OCI-M1 (cell line): ENCODE measurements around the gene CYP2F1.
A peak's percentile ranks its signal among the peaks of the same experiment; 100 is the strongest.
"Not testable (repeated sequence)": the region's sequence is repeated elsewhere in the genome, so short reads cannot be mapped to it uniquely, and the experiment has no call there.

Source experiments
- DNase-seq: peaks from one replicate; lab custom pipeline; 2025; lab: John Stamatoyannopoulos, UW

CYP2F1 gene, protein sequence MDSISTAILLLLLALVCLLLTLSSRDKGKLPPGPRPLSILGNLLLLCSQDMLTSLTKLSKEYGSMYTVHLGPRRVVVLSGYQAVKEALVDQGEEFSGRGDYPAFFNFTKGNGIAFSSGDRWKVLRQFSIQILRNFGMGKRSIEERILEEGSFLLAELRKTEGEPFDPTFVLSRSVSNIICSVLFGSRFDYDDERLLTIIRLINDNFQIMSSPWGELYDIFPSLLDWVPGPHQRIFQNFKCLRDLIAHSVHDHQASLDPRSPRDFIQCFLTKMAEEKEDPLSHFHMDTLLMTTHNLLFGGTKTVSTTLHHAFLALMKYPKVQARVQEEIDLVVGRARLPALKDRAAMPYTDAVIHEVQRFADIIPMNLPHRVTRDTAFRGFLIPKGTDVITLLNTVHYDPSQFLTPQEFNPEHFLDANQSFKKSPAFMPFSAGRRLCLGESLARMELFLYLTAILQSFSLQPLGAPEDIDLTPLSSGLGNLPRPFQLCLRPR

GRCh38 chr19:41114132-41114531 is at the start of gene CYP2F1:
Gene CYP2F1, plus strand, starts transcription at chr19:41114432. Its CDS starts 1,757 bp downstream, at chr19:41116189.
- DNase-seq, result no peak

DNA sequence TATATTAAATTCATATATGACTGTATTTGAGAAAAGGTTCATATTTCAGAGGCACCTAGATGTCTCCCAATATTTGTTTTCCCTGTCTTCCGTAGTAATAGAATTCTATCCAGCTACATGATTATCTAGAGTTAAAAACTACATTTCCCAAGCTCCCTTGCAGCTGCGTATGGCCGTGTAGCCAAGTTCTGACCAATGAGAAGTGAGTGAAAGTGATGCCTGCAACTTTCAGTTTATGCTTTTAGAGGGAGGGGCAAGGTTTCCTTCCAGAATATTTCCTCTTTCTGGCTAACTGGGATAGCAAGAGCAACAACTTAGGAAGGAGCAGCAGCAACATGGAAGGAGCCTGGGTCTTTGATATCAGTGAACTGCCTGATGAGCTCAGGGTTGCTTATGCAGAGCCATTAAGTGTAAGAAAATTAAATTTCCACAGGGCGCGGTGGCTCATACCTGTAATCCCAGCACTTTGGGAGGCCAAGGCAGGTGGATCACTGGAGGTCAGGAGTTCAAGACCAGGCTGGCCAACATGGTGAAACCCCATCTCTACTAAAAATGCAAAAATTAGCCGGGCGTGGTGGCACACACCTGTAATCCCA is 49.2 kb upstream of the CYP2F1 start:
- peak; percentile 68 for DNase-seq

DNA sequence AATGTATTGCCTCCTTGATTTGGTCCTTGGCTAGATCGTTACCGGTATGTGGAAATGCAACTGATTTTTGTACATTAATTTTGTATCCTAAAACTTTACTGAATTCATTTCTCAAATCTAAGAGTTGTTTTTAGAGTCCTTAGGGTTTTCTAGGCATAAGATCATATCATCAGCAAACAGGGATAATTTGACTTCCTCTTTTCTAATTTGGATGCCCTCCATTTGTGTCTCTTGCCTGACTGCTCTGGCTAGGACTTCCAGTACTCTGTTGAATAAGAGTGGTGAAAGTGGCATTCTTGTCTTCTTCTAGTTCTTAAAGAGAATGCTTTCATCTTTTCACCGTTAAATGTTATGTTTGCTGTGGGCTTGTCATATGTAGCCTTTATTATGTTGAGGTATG is 37.9 kb upstream of the CYP2F1 start:
- DNase-seq, result peak; percentile 48

DNA sequence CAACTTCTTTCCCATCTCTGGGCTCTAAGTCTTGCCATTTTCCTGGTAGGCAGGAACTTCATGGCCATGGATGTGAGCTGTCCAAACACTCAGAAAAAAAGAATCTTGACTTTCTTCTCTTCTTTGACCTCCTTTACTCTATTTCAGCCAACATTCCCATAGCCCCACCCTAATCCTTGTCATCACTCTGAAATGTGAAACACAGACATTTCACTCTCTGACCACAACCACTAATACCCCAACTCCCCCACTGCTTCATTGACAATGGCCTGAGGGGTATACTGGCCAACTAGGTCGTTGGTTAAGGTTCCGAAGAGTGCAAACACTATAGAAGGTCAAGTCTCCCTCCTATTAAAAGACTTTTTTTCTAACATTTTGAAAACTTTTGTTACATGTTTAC is 30.7 kb upstream of the CYP2F1 start:
- no peak for DNase-seq

- DNase-seq, result no peak
Observed at GRCh38 chr19:41085748-41086415, 28.4 kb upstream of the CYP2F1 start.

DNA sequence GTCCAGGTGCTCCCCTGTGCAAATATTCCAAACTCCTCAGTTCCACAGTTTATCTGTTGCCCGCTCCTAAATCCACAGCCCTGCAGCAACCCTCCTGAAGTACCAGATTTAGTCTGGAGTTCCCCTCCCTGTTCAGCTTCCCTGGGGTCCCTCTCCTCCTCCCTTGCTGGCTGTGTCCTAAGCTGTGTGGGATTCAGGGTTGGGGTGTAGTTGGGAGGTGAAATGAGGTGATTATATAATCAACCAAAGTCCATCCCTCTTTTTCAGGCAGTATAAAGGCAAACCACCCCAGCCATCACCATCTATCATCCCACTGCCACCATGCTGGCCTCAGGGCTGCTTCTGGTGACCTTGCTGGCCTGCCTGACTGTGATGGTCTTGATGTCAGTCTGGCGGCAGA is 26.1 kb upstream of the CYP2F1 start, which contains the start of gene CYP2A13:
CYP2A13 (plus strand) TSS at position 301 of the 400 bp plus-strand sequence; CDS start at position 322, 21 bp downstream.
- no peak for DNase-seq

DNA sequence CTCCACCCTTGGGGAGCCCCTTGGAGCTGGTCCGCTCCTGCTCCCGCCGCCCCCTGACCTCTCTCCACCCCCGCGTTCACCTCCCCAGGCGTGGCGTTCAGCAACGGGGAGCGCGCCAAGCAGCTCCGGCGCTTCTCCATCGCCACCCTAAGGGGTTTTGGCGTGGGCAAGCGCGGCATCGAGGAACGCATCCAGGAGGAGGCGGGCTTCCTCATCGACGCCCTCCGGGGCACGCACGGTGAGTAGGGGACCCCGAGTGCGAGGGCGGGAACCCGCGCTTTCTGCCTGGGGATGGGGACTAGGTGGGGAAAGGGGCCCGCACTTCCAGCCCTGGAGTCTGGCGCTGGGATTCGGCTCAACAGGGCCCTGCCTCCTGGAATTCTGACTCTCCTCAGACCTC is 24.3 kb upstream of the CYP2F1 start:
- no peak for DNase-seq

- no peak for DNase-seq
Observed at GRCh38 chr19:41095703-41096102, 18.5 kb upstream of the CYP2F1 start.

DNA sequence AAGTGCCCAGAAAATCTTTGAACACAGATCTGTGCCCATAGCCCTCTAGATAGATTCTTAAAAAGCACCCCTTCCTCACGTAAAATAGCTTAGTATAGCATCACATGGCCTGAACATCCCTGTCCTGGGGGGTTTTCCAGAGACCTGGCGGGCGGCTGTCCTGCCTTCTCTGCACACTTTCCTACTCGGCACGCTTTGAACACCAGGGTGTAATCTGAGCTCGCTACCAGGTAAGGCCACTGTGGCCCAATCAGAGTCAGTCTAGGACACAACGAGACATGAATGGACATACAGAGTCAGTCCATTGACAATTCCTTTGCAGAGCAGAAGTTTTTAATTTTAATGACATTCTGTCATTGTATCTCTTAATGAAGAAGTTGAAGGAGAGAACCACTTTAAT is 17.9 kb upstream of the CYP2F1 start:
- DNase-seq, result no peak

DNA sequence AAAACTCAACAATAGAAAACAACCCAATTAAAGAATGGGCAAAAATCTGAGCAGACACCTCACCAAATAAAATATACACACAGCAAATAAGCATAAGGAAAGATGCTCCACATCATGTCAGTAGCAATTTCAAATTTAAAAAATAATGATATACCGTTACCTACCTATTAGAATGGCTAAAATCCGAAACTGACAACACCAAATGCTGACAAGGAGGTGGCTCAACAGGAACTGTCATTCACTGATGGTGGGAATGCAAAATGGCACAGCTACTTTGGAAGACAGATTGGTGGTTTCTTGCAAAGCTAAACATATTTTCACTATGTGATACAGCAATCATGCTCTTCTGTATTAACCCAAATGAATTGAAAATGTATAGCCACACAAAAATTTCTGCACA is 16.9 kb upstream of the CYP2F1 start:
- no peak for DNase-seq

DNA sequence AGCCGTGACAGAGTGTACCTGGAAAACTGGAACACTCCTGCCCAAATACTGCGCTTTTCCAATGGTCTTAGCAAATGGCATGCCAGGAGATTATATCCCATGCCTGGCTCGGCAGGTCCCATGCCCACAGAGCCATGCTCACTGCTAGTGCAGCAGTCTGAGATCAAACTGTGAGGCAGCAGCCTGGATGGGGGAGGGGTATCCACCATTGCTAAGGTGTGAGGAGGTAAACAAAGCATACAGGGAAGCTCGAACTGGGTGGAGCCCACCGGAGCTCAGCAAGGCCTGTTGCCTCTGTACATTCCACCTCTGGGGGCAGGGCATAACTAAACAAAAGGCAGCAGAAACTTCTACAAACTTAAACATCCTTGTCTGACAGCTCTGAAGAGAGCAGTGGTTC is 15.5 kb upstream of the CYP2F1 start:
- no peak for DNase-seq

DNA sequence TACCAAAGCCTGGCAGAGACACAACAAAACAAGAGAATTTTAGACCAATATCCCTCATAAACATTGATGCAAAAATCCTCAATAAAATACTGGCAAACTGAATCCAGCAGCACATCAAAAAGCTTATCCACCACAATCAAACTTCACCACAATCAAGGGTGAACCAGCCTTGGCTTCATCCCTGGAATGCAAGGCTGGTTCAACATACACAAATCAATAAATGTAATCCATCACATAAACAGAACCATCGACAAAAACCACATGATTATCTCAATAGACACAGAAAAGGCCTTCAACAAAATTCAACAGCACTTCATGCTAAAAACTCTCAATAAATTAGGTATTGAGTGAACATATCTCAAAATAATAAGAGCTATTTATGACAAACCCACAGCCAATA is 12.0 kb upstream of the CYP2F1 start:
- DNase-seq, result not testable (repeated sequence)

DNA sequence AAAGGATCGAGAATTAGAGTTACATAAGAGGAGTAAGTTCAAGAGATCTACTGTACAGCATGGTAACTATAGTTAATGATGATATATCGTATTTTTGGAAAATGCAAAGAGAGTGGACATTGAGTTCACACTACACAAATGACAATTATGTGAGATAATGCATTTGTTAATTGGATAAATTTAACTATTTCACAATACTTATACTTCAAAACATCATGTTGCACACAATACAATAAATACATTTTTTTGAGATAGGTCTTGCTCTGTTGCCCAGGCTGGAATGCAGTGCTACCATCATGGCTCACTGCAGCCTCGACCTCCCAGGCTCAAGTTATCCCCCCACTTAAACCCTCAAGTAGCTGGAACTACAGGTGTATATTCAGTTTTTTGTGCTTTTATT is 8.1 kb upstream of the CYP2F1 start:
- no peak for DNase-seq

DNA sequence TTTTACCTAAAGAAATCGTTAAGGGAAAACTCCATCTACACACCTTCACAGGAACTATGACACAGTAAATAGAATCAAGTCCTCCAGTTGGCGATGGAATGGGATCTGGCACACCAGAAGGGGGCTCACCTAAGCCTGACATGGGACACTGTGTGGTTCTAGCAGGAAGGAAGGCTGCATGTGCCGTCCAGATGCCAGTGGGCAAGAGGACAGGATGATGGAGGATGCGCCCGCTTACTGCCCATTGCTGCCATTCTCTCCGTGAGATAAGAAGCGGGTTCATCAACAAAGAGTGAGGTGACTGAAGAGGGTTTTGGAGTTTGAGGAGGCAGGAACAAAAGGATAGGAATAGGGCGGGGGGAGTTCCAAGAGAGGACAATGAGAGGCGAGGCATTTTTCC is 2.9 kb upstream of the CYP2F1 start:
- no peak for DNase-seq

GRCh38 chr19:41111750-41112295 is 2.4 kb upstream of the CYP2F1 start:
- no peak for DNase-seq

- DNase-seq, result no peak
Observed at GRCh38 chr19:41112728-41113290, 1.4 kb upstream of the CYP2F1 start.

DNA sequence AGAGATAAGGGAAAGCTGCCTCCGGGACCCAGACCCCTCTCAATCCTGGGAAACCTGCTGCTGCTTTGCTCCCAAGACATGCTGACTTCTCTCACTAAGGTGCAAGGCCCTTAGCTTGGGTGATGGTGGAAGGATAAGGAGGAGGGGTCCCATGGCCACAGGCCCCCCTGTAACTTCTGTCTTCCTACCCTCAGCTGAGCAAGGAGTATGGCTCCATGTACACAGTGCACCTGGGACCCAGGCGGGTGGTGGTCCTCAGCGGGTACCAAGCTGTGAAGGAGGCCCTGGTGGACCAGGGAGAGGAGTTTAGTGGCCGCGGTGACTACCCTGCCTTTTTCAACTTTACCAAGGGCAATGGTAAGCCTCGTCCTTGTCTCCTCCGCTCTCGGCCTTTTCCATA is 2.0 kb downstream of the CYP2F1 start:
- DNase-seq, result no peak

DNA sequence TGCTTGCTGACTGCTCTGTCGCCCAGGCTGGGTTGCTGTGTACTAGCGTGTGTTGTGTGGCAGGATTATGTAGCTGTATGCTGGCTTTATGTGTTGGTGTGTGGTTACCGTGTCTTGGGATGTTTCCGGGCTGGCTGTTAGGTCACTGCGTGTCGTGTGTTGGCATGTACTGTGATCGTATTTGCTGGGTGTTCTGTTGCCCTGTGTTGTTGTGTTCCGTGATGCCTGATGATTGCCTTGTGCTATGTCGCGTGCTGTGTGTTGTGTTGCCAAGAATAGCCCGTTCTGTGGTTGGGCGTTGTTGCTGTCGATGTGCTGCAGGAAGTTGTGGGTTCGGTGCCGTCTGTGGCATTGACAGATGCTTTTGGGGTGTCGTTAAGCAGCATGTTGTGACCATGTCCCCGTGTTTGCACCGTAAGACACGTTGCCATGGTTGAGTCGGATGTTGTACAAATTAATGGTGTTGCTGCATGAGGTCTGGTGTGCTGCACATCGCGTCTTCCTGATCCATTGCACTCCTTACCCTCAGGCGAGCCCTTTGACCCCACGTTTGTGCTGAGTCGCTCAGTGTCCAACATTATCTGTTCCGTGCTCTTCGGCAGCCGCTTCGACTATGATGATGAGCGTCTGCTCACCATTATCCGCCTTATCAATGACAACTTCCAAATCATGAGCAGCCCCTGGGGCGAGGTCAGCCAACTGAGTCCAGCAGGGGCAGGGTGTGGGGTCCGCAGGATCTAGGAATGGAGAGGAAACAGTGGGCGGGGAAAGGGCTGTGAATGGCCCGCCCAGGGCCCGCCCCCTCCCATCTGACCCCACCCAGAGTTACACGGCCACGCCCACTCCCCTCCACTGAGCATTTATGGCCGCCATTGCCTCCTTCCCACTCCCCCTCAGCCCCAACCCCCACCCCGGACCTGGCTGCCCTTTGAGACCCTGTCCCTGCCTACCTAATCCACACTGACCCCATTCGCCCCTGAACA is 7.0 kb downstream of the CYP2F1 start:
- not testable (repeated sequence) for DNase-seq

DNA sequence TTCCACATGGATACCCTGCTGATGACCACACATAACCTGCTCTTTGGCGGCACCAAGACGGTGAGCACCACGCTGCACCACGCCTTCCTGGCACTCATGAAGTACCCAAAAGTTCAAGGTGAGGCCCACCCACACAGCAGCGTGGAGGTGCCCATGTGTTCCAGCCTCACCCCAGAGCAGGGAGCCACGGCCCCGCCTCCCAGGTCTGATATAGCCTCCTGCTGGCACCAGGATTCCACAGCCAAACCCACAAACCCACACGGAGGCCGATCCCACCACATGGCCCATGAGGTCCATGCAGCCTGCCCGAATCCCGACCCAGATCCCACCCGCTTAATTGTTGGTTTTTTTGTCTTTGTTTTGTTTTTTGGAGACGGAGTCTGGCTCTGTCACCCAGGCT is 8.6 kb downstream of the CYP2F1 start:
- DNase-seq, result not testable (repeated sequence)

- no peak for DNase-seq
Observed at GRCh38 chr19:41123716-41124294, 9.6 kb downstream of the CYP2F1 start.

DNA sequence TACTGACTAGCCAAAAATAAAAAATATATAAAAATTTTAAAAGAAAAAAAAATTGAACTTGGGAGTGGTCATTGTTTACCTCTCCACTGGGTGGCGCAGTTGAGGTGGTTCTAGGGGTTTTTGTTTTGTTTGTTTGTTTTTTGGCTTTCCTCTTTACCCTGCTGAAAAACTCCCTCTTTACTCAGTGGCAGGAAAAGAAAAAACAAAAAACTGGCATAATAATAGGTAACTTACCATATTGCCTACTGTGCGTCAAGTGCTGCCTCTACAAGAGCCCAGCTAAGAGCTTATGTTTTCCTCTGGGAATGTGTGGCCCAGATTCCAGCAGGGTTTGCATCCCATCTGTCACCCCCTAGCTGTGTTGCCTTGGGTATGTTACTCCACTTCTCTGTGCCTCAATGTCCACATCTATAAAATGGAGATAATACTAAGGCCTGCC is 12.6 kb downstream of the CYP2F1 start:
- peak; percentile 52 for DNase-seq
